Panc1 (cell line): ENCODE measurements around the gene SLC35E3. TPM values are rescaled to one million over a fixed set of nuclear protein-coding genes. Genes with fewer than 3 reads are reported as not detected.

Source experiments
- ATAC-seq: fragments of 200-7000 bp; cut with Tn5 transposase; 2 replicates; pipeline ENCODE4 v1.9.1; 2020; ENCODE audit warnings: mild to moderate bottlenecking, moderate library complexity
- BruUV-seq: library from RNA; stranded (reverse); fragments of 400-500 nt; replicated peaks from 2 replicates; lab custom pipeline; 2021; lab: Mats Ljungman, UMichigan
- CTCF ChIA-PET: fragments of 300-600 bp; sonication (Branson Sonifier 250); formaldehyde crosslinking; loops from one replicate; lab custom pipeline; 2022; ENCODE audit warnings: antibody characterized with exemption; lab: Charles Lee
- POLR2A ChIA-PET: fragments of 300-600 bp; sonication (Branson Sonifier 250); formaldehyde crosslinking; loops from one replicate; lab custom pipeline; 2022; ENCODE audit warnings: antibody characterized with exemption; lab: Charles Lee
- DNase-seq: peaks from one replicate; pipeline ENCODE4 v3.0.0-alpha.2; 2010; ENCODE audit warnings: low read depth, low spot score
- H3K27ac ChIP-seq: 2 replicates; pipeline ENCODE4 v1.5.1; 2011; ENCODE audit warnings: mild to moderate bottlenecking, low read length, inconsistent platforms
- H3K27me3 ChIP-seq: fragments of 200-500 bp; sonication (Bioruptor generic); 2 replicates; pipeline ENCODE4 v1.6.0; 2014; ENCODE audit warnings: low read length, inconsistent platforms; ENCODE audit not compliant: control insufficient read depth, insufficient read depth
- H3K36me3 ChIP-seq: fragments of 200-500 bp; sonication (Bioruptor generic); 2 replicates; pipeline ENCODE4 v1.5.1; 2014; ENCODE audit warnings: inconsistent platforms, mild to moderate bottlenecking, low read length, moderate library complexity; ENCODE audit not compliant: control insufficient read depth, insufficient read depth
- H3K4me1 ChIP-seq: 2 replicates; pipeline ENCODE4 v1.5.1; 2011; ENCODE audit warnings: inconsistent platforms, mild to moderate bottlenecking, low read length, moderate library complexity; ENCODE audit not compliant: control insufficient read depth, insufficient read depth
- H3K4me3 ChIP-seq, 2 experiments: 2 replicates each; pipeline ENCODE4 v1.5.1; 2011 to 2012; ENCODE audit warnings: low read depth in 2 of 2, low read length in 2 of 2, mild to moderate bottlenecking in 2 of 2, inconsistent platforms in 1 of 2, moderate library complexity in 1 of 2
- H3K9me3 ChIP-seq: fragments of 200-500 bp; sonication (Bioruptor generic); 2 replicates; pipeline ENCODE4 v1.5.1; 2014; ENCODE audit warnings: low read depth, mild to moderate bottlenecking, inconsistent platforms, low read length, moderate library complexity; ENCODE audit not compliant: control insufficient read depth, insufficient read depth
- CTCF ChIP-seq: fragments of 450-650 bp; IDR thresholded peaks from 2 replicates; pipeline ENCODE4 v1.5.1; 2017; ENCODE audit warnings: mild to moderate bottlenecking
- POLR2AphosphoS5 ChIP-seq: IDR thresholded peaks from 2 replicates; pipeline ENCODE4 v1.6.1; 2012; ENCODE audit warnings: mild to moderate bottlenecking, low read depth, low read length, moderate library complexity
- REST ChIP-seq, 2 experiments: IDR thresholded peaks; 2 replicates each; pipeline ENCODE4 v1.6.1; 2011 to 2012; ENCODE audit warnings: low read depth in 2 of 2, control low read depth in 1 of 2, low read length in 1 of 2, mild to moderate bottlenecking in 1 of 2, moderate library complexity in 1 of 2; ENCODE audit not compliant: insufficient read depth in 1 of 2
- SIN3A ChIP-seq: IDR thresholded peaks from 2 replicates; pipeline ENCODE4 v1.6.1; 2012; ENCODE audit warnings: low read depth, mild to moderate bottlenecking, low read length, moderate library complexity, borderline replicate concordance; ENCODE audit not compliant: insufficient read depth
- TCF7L2 ChIP-seq: IDR thresholded peaks from 2 replicates; pipeline ENCODE4 v1.6.1; 2011; ENCODE audit warnings: mild to moderate bottlenecking, low read depth, low read length, inconsistent platforms
- in situ Hi-C: cut with HindIII; loops from 2 replicates; pipeline ENCODE4 v1.10.0; 2016; ENCODE audit warnings: low sequenced_read_pairs, low pct_unique_long_range_greater_than_20kb
- intact Hi-C: fragments of 100-400 bp; cut with micrococcal nuclease; formaldehyde crosslinking; loops from one replicate; pipeline ENCODE4 v1.10.0; 2022; ENCODE audit not compliant: unreplicated experiment
- total RNA-seq: library from RNA; stranded (reverse); gene quantifications from one replicate; pipeline ENCODE4 v1.2.1, GENCODE V29; 2021; ENCODE audit not compliant: unreplicated experiment

SLC35E3 gene
- total RNA-seq, 1 experiment from 2014 or later, result 15.9 TPM

- intact Hi-C loops, result no loop called here
- H3K36me3 ChIP-seq, result no peaks in the 10 kb centered on the region
- no peaks in the 10 kb centered on the region for H3K4me1 ChIP-seq
- POLR2A ChIA-PET, result no interaction called here
- ATAC-seq (no peak), DNase-seq (no peak)
- H3K9me3 ChIP-seq, result no peaks in the 10 kb centered on the region
- H3K27me3 ChIP-seq, result no peaks in the 10 kb centered on the region
- in situ Hi-C loops, result no loop called here
- BruUV-seq, result no TSS peak
- TF ChIP-seq TCF7L2 (no peak), CTCF (no peak), SIN3A (no peak), REST (IDR thresholded peaks at IDR 0.05; ENCODE audit: insufficient read depth in 1 of 2, low read depth in 2 of 2, low read length in 1 of 2) (no peak), POLR2AphosphoS5 (no peak)
- no peak overlapping the region for H3K4me3 ChIP-seq
- H3K27ac ChIP-seq, result no peak overlapping the region
- CTCF ChIA-PET, result no interaction called here
Observed at GRCh38 chr12:68768431-68768939, 22.5 kb downstream of the SLC35E3 start.

- no peak for ATAC-seq
- ChIA-PET CTCF (interaction anchor here (0.5 kb wide), 1 partner anchor 17 kb away, joined by 5 read pairs; no protein-coding TSS in a partner anchor), POLR2A (no interaction called here)
- DNase-seq, result no peak
- no peaks in the 10 kb centered on the region for H3K9me3 ChIP-seq
- no peaks in the 10 kb centered on the region for H3K4me1 ChIP-seq
- no TSS peak for BruUV-seq
- intact Hi-C loops (no loop called here), in situ Hi-C loops (no loop called here)
- no peaks in the 10 kb centered on the region for H3K36me3 ChIP-seq
- TF ChIP-seq REST (IDR thresholded peaks at IDR 0.05; ENCODE audit: insufficient read depth in 1 of 2, low read depth in 2 of 2, low read length in 1 of 2) (no peak), TCF7L2 (no peak), SIN3A (no peak), POLR2AphosphoS5 (no peak), CTCF (no peak)
- no peak overlapping the region for H3K27ac ChIP-seq
- no peak overlapping the region for H3K4me3 ChIP-seq
- H3K27me3 ChIP-seq, result no peaks in the 10 kb centered on the region
Observed at GRCh38 chr12:68769941-68770340, 24.0 kb downstream of the SLC35E3 start.
